Heart right ventricle (tissue), 16 donors: Measurements from ENCODE around the gene KLHL22. TPM values are rescaled to one million over a fixed set of nuclear protein-coding genes. Genes with fewer than 3 reads are reported as not detected.
A peak's percentile ranks its signal among the peaks of the same experiment; 100 is the strongest.

Source experiments
- ATAC-seq, 8 donors: fragments of 200-7000 bp; cut with Tn5 transposase; one replicate each; pipeline ENCODE4 v1.9.1; 2020; ENCODE audit warnings: mild to moderate bottlenecking in 8 of 8, moderate library complexity in 8 of 8, moderate number of reproducible peaks in 1 of 8
- DNase-seq, 2 donors: peaks; one replicate each; pipeline ENCODE4 v3.0.0-alpha.2; 2020
- H3K27ac ChIP-seq, 10 donors: fragments of 200-600 bp; sonication (generic) in 2 of 10; one replicate each; pipeline versions ENCODE4 v1.5.0 to v1.8.0; 2020 to 2022; ENCODE audit warnings: mild to moderate bottlenecking in 3 of 10
- H3K27me3 ChIP-seq, 7 donors: fragments of 200-600 bp; one replicate each; pipeline ENCODE4 v1.8.0; 2021 to 2022; ENCODE audit warnings: mild to moderate bottlenecking in 2 of 7
- H3K36me3 ChIP-seq, 9 donors: fragments of 200-600 bp; sonication (generic) in 1 of 9; one replicate each; pipeline versions ENCODE4 v1.5.0 to v1.8.0; 2020 to 2022; ENCODE audit warnings: mild to moderate bottlenecking in 2 of 9
- H3K4me1 ChIP-seq, 9 donors: fragments of 200-600 bp; sonication (generic) in 1 of 9; one replicate each; pipeline versions ENCODE4 v1.5.0 to v1.8.0; 2020 to 2022; ENCODE audit warnings: mild to moderate bottlenecking in 4 of 9
- H3K4me3 ChIP-seq, 10 donors: fragments of 200-600 bp; sonication (generic) in 2 of 10; one replicate each; pipeline versions ENCODE4 v1.5.0 to v1.8.0; 2020 to 2022; ENCODE audit warnings: mild to moderate bottlenecking in 7 of 10, moderate library complexity in 2 of 10
- H3K9me3 ChIP-seq, 11 donors: fragments of 200-600 bp in 10 of 11; sonication (generic) in 2 of 11; one replicate each; pipeline versions ENCODE4 v1.5.0 to v1.8.0; 2013 to 2022; ENCODE audit warnings: mild to moderate bottlenecking in 2 of 11, control low read depth in 1 of 11, moderate library complexity in 1 of 11
- CTCF ChIP-seq, 9 donors: fragments of 200-600 bp; sonication (generic) in 2 of 9; IDR thresholded peaks; one replicate each; pipeline versions ENCODE4 v1.5.0 to v1.8.0; 2021 to 2022; ENCODE audit warnings: antibody characterized with exemption in 9 of 9, mild to moderate bottlenecking in 5 of 9, moderate library complexity in 1 of 9
- WGBS, 2 donors: extraction: QIAGEN DNeasy Blood & Tissue Kit; methylation state at CpG; one replicate each; pipeline ENCODE4 v1.1.7; 2013; ENCODE audit warnings: inconsistent platforms in 1 of 2; 5-methylcytosine and 5-hydroxymethylcytosine counted together
- intact Hi-C, 10 donors: fragments of 100-400 bp; cut with DNase I; formaldehyde crosslinking; loops; one replicate each; pipeline versions ENCODE4 v1.11.1 to v1.14.2; 2022
- polyA plus RNA-seq, 2 donors: library from polyadenylated mRNA; stranded (reverse); fragments of 200-250 nt; gene quantifications; one replicate each; pipeline ENCODE4 v1.2.3, GENCODE V29; 2013
- total RNA-seq, 10 donors: library from RNA; stranded (reverse); fragmentation: NEBNext Ultra II Directional in 3 of 10; extraction: Animal tissue kit (Norgen Biotek cat#: 25700) in 3 of 10; gene quantifications; one replicate each; pipeline versions ENCODE4 v1.2.1 to v1.2.4, GENCODE V29; 2021 to 2023
- donor health status: Arrhythmogenic right ventricular cardiomyopathy.
- donor health status: ischemic (EF 13 %, LVEDD 7.1; RV severe dilation, severe dysfunction).
- donor health status: healthy with polysubstance abuse.
- donor health status: DM: no; HTN: yes; CAD: no.
- donor health status: DM: no; HTN: no; CAD: no.
- donor health status: ischemic (EF 25% LVEDD 6.9; RV normal size, moderate dysfunction).
- donor health status: ischemic (EF 25% LVEDD 5.7; RV mildly dilated, moderate dysfunction).
- donor health status: healthy.
- donor health status: DM: yes; HTN: yes; CAD: no.
- donor health status: Ischemic cardiomyopathy.
- donor health status: ischemic (EF 35%, LVEDD 5.7; RV mildly dilated, moderate dysfunction).
- donor health status: nonischemic (EF 11% LVEDD 7.7; RV severe dilation, severe dysfunction).
- donor health status: DM: yes; HTN: yes; CAD: no.
- donor health status: PGD.
- donor health status: ischemic (EF 29% LVEDD 5.4; RV normal size, mild dysfunction).
- donor health status: nonischemic (EF 23%, LVEDD 6.1; RV moderate dilation, normal function).

The KLHL22 gene
- total and polyA plus RNA-seq, 12 donors, result 11.3 to 29.3 (median 17.3) TPM

DNA sequence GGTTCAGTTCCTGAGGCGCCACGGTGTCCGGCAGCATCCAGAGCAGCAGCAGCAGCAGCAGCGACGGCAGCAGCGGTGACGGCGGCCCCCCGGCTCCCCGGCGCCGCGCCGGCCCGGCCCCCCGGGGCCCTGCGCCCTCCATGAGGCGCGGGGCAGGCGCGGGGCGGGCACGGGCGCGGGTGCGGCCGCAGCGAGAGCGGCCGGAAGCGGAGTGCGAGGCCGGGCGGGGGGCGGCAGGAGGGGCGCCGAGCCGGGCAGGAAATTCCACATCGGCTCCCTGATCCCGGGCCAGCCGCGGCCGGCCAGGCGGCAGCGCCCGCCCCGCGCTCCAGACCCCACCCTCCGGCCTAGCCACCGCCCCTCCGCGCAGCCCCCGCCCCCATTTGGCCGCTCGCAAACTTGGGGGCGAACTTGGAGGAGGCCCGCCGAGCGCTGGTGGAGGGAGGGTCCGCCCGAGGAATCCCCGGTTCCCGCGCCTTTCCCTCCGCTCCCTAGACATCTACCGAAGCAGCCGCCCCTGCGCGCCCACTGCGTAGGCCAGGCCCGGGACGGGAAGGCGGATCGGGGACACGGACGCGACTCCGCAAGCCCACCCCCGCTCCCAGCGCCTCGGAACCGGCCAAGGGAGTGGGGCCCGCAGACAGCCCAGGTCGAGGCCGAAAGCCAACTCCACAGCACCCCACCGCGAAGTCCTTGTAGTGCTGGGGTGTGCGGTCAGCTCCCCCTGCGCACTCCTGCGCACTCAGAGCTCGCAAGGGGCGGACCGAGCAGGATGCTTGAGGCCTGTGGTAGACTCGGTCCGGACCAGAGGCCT is 57.8 kb downstream of the KLHL22 start, which contains the start of gene SCARF2:
Gene SCARF2 (minus strand): TSS at position 213 of the 814 bp plus-strand sequence. CDS start 71 bp downstream, at position 142.
- Histone ChIP-seq H3K36me3 (peaks cover 0 to 16% (median 0%) of the 10 kb centered on the region in 9 donors), H3K27ac (peak within 1 kb of the TSS; percentile 70 to 91 (median 86)), H3K4me1 (peaks cover 8 to 60% (median 34%) of the 10 kb centered on the region in 9 donors), H3K9me3 (no peaks in the 10 kb centered on the region), H3K4me3 (peak within 1 kb of the TSS; percentile 54 to 79 (median 68)), H3K27me3 (peaks cover 0 to 61% (median 18%) of the 10 kb centered on the region in 7 donors)
- whole genome bisulfite sequencing, 2 donors, result 3 to 4% methylated on average over 52 to 95 of the region's 95 CpGs
- intact Hi-C loops, result loop anchor here in 1 of 10 donors (10.0 kb wide), 1 partner anchor 57 kb away; the partner anchor contains the start of gene KLHL22
- ATAC-seq (peak; percentile 59 to 84 (median 74)), DNase-seq (peak; percentile 71 to 72)
- TF ChIP-seq CTCF (IDR thresholded peaks at IDR 0.05), result no peak

DNA sequence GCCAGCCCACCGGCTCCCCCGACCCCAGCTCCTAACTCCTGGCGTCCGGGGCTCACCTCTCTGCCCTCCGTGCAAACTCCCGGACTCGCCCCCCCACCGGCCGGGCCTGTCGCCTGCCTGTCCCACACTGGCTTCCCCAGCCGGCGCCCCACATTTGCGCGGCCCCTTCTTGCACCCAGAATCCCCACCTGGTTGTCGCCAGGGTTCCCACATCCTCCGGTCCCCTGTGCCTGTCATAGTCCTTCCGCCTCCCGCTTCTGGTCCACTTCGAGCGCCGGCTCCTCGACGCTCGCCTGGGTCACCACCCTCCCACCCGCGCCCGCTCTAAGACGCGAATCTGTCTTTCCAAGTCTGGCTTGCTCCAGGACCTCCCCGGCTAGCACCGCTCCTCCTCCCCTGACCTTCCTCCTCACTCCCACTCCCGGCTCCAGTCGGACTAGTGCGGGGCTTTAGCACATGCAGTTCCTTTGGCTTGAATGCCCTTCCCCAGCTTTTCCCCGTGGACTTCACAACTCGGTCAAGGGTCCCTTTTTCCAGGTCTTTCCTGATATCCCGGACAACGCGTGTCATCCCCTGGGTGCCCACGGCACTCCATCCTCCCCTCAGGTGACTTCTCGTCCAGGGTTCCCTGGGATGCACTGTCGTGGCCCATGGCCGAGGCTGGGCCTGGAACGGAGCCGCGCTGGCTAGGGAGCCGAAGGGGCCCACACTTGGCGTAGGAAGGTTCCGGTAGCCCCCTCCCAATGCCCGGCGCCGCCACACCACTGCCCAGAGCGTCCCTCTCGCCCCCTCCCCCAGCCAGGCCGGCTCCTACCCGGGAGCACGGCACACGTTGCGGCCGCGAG is 58.6 kb downstream of the KLHL22 start:
- intact Hi-C loops, result loop anchor here in 1 of 10 donors (10.0 kb wide), 1 partner anchor 58 kb away; the partner anchor contains the start of gene KLHL22
- 1% methylated on average over 58 to 61 of the region's 61 CpGs for WGBS, 2 donors

GRCh38 chr22:20436307-20436767 is 59.3 kb downstream of the KLHL22 start:
- ATAC-seq, result peak in 6 of 8 donors; percentile 15 to 48 (median 26)
- peak in 1 of 2 donors; percentile 45 for DNase-seq
- intact Hi-C loops, result loop anchor here in 1 of 10 donors (10.0 kb wide), 1 partner anchor 58 kb away; the partner anchor contains the start of gene KLHL22
- H3K27ac ChIP-seq, result peak overlapping the region; percentile 3 to 91 (median 79)
- no peaks in the 10 kb centered on the region for H3K9me3 ChIP-seq
- peaks cover 8 to 48% (median 27%) of the 10 kb centered on the region in 9 donors for H3K4me1 ChIP-seq
- H3K4me3 ChIP-seq, result peak overlapping the region; percentile 54 to 79 (median 68)
- H3K27me3 ChIP-seq, result peaks cover 0 to 76% (median 19%) of the 10 kb centered on the region in 7 donors
- WGBS, 2 donors, result 0 to 1% methylated on average over 51 to 56 of the region's 56 CpGs
- no peak for TF ChIP-seq CTCF (IDR thresholded peaks at IDR 0.05)
- H3K36me3 ChIP-seq, result peaks cover 0 to 4% (median 0%) of the 10 kb centered on the region in 9 donors

More for the DNA sequence above, 58.6 kb downstream of the KLHL22 start:
- H3K36me3 ChIP-seq, result peaks cover 0 to 8% (median 0%) of the 10 kb centered on the region in 9 donors
- peaks cover 8 to 53% (median 30%) of the 10 kb centered on the region in 9 donors for H3K4me1 ChIP-seq
- peaks cover 0 to 70% (median 18%) of the 10 kb centered on the region in 7 donors for H3K27me3 ChIP-seq
- ATAC-seq (peak in 6 of 8 donors; percentile 5 to 30 (median 16)), DNase-seq (no peak)
- TF ChIP-seq CTCF (IDR thresholded peaks at IDR 0.05), result no peak
- H3K4me3 ChIP-seq, result peak overlapping the region; percentile 54 to 79 (median 68)
- no peaks in the 10 kb centered on the region for H3K9me3 ChIP-seq
- peak overlapping the region; percentile 66 to 91 (median 79) for H3K27ac ChIP-seq
